Measurements from ENCODE around the gene SLC8A3. TPM values are rescaled to one million over a fixed set of nuclear protein-coding genes. Genes with fewer than 3 reads are reported as not detected.

Gene SLC8A3
- total RNA-seq, 2 donors from 2014 or later = 0.09 TPM; not detected in 1

GRCh38 chr14:70011708-70012107, 177.0 kb downstream of the SLC8A3 start:
- Histone ChIP-seq H3K9me3 (ENCODE audit: control insufficient read depth, low read length) (no peaks in the 10 kb centered on the region), H3K9ac (ENCODE audit: extremely low read depth, low read length, poor library complexity, severe bottlenecking) (no peak overlapping the region), H3K27me3 (ENCODE audit: control insufficient read depth, insufficient read depth, low read length, poor library complexity, severe bottlenecking) (peaks cover 4% of the 10 kb centered on the region), H3K4me1 (ENCODE audit: control insufficient read depth, insufficient read depth, low read length) (peaks cover 11% of the 10 kb centered on the region), H3K4me3 (ENCODE audit: low read length) (no peak overlapping the region), H3K27ac (ENCODE audit: low read depth, low read length) (no peak overlapping the region), H3K36me3 (ENCODE audit: control insufficient read depth, insufficient read depth, low read length) (no peaks in the 10 kb centered on the region)
- H3K27ac Mint-ChIP-seq = no peak overlapping the region
- TF ChIP-seq, protein P1, sequence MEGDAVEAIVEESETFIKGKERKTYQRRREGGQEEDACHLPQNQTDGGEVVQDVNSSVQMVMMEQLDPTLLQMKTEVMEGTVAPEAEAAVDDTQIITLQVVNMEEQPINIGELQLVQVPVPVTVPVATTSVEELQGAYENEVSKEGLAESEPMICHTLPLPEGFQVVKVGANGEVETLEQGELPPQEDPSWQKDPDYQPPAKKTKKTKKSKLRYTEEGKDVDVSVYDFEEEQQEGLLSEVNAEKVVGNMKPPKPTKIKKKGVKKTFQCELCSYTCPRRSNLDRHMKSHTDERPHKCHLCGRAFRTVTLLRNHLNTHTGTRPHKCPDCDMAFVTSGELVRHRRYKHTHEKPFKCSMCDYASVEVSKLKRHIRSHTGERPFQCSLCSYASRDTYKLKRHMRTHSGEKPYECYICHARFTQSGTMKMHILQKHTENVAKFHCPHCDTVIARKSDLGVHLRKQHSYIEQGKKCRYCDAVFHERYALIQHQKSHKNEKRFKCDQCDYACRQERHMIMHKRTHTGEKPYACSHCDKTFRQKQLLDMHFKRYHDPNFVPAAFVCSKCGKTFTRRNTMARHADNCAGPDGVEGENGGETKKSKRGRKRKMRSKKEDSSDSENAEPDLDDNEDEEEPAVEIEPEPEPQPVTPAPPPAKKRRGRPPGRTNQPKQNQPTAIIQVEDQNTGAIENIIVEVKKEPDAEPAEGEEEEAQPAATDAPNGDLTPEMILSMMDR (conservative IDR thresholded peaks at IDR 0.05) = no peak
- DNase-seq = no peak
- H3K27me3 Mint-ChIP-seq (ENCODE audit: insufficient read depth) = peaks cover 1% of the 10 kb centered on the region
- H3K4me3 Mint-ChIP-seq = no peak overlapping the region
- H3K4me1 Mint-ChIP-seq = peaks cover 17% of the 10 kb centered on the region
- no peaks in the 10 kb centered on the region for H3K36me3 Mint-ChIP-seq (ENCODE audit: low read depth)
- WGBS, 2 experiments (ENCODE audit: insufficient coverage in 1 of 2, insufficient read length in 1 of 2) = 92 to 96% methylated on average over 4 to 7 of the region's 7 CpGs
- H3K9me3 Mint-ChIP-seq = no peaks in the 10 kb centered on the region

DNA sequence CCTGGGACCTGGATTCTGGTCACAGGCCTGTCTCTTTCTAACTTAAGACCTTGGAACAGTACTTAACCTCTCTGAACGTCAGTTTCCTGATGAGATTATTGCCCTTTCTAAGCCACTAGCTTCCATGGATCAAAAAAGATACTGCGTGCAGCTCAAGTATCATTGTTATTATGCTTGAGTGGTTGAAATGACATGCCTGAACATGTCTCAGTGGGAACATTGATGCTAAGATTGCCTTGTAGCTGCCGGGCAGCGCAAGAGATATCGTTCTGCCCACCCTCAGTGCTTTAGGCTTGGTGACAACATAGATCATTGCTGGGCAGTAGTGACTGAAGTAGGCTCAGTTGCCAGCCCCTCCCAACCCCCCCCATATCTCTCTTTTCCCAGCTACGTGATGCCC, 177.7 kb downstream of the SLC8A3 start:
- no peak for DNase-seq
- WGBS, 2 experiments (ENCODE audit: insufficient coverage in 1 of 2, insufficient read length in 1 of 2) = 95 to 100% methylated on average over 2 to 6 of the region's 6 CpGs
- TF ChIP-seq, protein P1 (conservative IDR thresholded peaks at IDR 0.05) = no peak
- Histone ChIP-seq H3K27ac (ENCODE audit: low read depth, low read length) (peak overlapping the region; percentile 6), H3K27me3 (ENCODE audit: control insufficient read depth, insufficient read depth, low read length, poor library complexity, severe bottlenecking) (no peaks in the 10 kb centered on the region), H3K9ac (ENCODE audit: extremely low read depth, low read length, poor library complexity, severe bottlenecking) (no peak overlapping the region), H3K4me3 (ENCODE audit: low read length) (no peak overlapping the region), H3K36me3 (ENCODE audit: control insufficient read depth, insufficient read depth, low read length) (no peaks in the 10 kb centered on the region), H3K9me3 (ENCODE audit: control insufficient read depth, low read length) (no peaks in the 10 kb centered on the region), H3K4me1 (ENCODE audit: control insufficient read depth, insufficient read depth, low read length) (peaks cover 11% of the 10 kb centered on the region)
- Mint-ChIP-seq H3K27ac (no peak overlapping the region), H3K27me3 (ENCODE audit: insufficient read depth) (no peaks in the 10 kb centered on the region), H3K4me3 (no peak overlapping the region), H3K9me3 (no peaks in the 10 kb centered on the region), H3K36me3 (ENCODE audit: low read depth) (no peaks in the 10 kb centered on the region), H3K4me1 (peaks cover 22% of the 10 kb centered on the region)

DNA sequence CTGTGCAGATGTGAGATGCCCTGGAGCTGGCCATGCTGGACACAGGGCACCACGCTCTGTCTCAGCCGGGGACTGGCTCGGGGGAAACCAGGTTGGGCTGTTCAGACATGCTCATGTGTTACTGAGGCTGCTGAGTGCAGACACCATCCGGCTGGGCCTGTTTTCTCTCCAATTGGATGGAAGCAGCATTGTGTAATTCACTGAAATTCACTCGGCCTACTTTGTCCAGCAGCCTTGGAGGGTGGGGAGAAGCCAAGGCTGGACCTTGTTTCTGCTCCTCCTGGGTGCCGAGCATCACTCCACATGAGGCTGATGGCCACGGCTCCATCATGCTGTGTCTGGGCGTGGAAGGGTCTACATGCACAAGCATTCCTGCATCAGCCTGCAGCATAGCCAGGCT, 178.8 kb downstream of the SLC8A3 start:
- H3K4me1 Mint-ChIP-seq = peaks cover 33% of the 10 kb centered on the region
- no peak overlapping the region for H3K4me3 Mint-ChIP-seq
- Histone ChIP-seq H3K9me3 (ENCODE audit: control insufficient read depth, low read length) (no peaks in the 10 kb centered on the region), H3K4me3 (ENCODE audit: low read length) (no peak overlapping the region), H3K27me3 (ENCODE audit: control insufficient read depth, insufficient read depth, low read length, poor library complexity, severe bottlenecking) (no peaks in the 10 kb centered on the region), H3K36me3 (ENCODE audit: control insufficient read depth, insufficient read depth, low read length) (no peaks in the 10 kb centered on the region), H3K27ac (ENCODE audit: low read depth, low read length) (no peak overlapping the region), H3K9ac (ENCODE audit: extremely low read depth, low read length, poor library complexity, severe bottlenecking) (no peak overlapping the region), H3K4me1 (ENCODE audit: control insufficient read depth, insufficient read depth, low read length) (peaks cover 11% of the 10 kb centered on the region)
- no peak for DNase-seq
- H3K36me3 Mint-ChIP-seq (ENCODE audit: low read depth) = no peaks in the 10 kb centered on the region
- 82 to 96% methylated on average over 7 to 8 of the region's 8 CpGs for WGBS, 2 experiments (ENCODE audit: insufficient coverage in 1 of 2, insufficient read length in 1 of 2)
- H3K27ac Mint-ChIP-seq = no peak overlapping the region
- H3K9me3 Mint-ChIP-seq = no peaks in the 10 kb centered on the region
- H3K27me3 Mint-ChIP-seq (ENCODE audit: insufficient read depth) = no peaks in the 10 kb centered on the region
- TF ChIP-seq, protein P1 (conservative IDR thresholded peaks at IDR 0.05) = no peak

Data from endodermal cell (in vitro differentiated cells).